ENCODE data around the gene CLEC9A.

CLEC9A gene

GRCh38 chr12:10088955-10089900, 58.7 kb downstream of the CLEC9A start:
- WGBS (ENCODE audit: extremely low coverage, insufficient coverage, low lambda C conversion rate) = no CpG with 5 or more reads among the region's 8 CpGs
- Histone ChIP-seq H2BK120ac (ENCODE audit: low read depth, low read length) (no peak overlapping the region), H3K23ac (ENCODE audit: low read length) (no peak overlapping the region)

GRCh38 chr12:10094646-10095395, 64.3 kb downstream of the CLEC9A start:
- Histone ChIP-seq H3K27ac (ENCODE audit: low read depth, low read length) (no peak overlapping the region), H3K56ac (ENCODE audit: low read length) (no peak overlapping the region), H3K79me1 (ENCODE audit: low read length) (no peaks in the 10 kb centered on the region), H3K18ac (ENCODE audit: low read length) (no peak overlapping the region), H3K9ac (ENCODE audit: low read length) (no peak overlapping the region), H2BK120ac (ENCODE audit: low read depth, low read length) (no peak overlapping the region), H3K4me2 (ENCODE audit: low read length) (no peak overlapping the region), H3K23ac (ENCODE audit: low read length) (no peak overlapping the region), H4K8ac (ENCODE audit: low read depth, low read length) (no peak overlapping the region), H3K4ac (ENCODE audit: low read depth, low read length) (no peak overlapping the region), H3K36me3 (ENCODE audit: control insufficient read depth, insufficient read depth, low read length) (no peaks in the 10 kb centered on the region), H2AK5ac (ENCODE audit: low read length) (no peak overlapping the region), H3K27me3 (ENCODE audit: insufficient read depth, low read length, poor library complexity) (no peaks in the 10 kb centered on the region), H3K4me3 (ENCODE audit: low read length) (no peak overlapping the region), H3K79me2 (ENCODE audit: control insufficient read depth, insufficient read depth, low read length) (no peaks in the 10 kb centered on the region), H4K5ac (ENCODE audit: low read length) (no peak overlapping the region), H2BK15ac (replicated peaks; ENCODE audit: low read depth) (no peak overlapping the region), H3K4me1 (ENCODE audit: control insufficient read depth, low read depth, low read length) (no peaks in the 10 kb centered on the region), H2BK5ac (ENCODE audit: low read length) (no peak overlapping the region)
- no peak for DNase-seq
- 100% methylated on average over 1 of the region's 4 CpGs for WGBS (ENCODE audit: extremely low coverage, insufficient coverage, low lambda C conversion rate)

More at GRCh38 chr12:10088955-10089900, 58.7 kb downstream of the CLEC9A start:
- H3K4ac ChIP-seq (ENCODE audit: low read depth, low read length) = no peak overlapping the region
- no peak overlapping the region for H4K5ac ChIP-seq (ENCODE audit: low read length)
- H3K4me1 ChIP-seq (ENCODE audit: control insufficient read depth, low read depth, low read length) = no peaks in the 10 kb centered on the region
- no peaks in the 10 kb centered on the region for H3K79me2 ChIP-seq (ENCODE audit: control insufficient read depth, insufficient read depth, low read length)
- H3K56ac ChIP-seq (ENCODE audit: low read length) = no peak overlapping the region
- H3K4me2 ChIP-seq (ENCODE audit: low read length) = no peak overlapping the region
- no peak overlapping the region for H3K9ac ChIP-seq (ENCODE audit: low read length)
- peak; percentile 7 for DNase-seq
- no peak overlapping the region for H3K4me3 ChIP-seq (ENCODE audit: low read length)
- no peaks in the 10 kb centered on the region for H3K36me3 ChIP-seq (ENCODE audit: control insufficient read depth, insufficient read depth, low read length)
- no peak overlapping the region for H3K18ac ChIP-seq (ENCODE audit: low read length)
- no peak overlapping the region for H2BK5ac ChIP-seq (ENCODE audit: low read length)
- no peaks in the 10 kb centered on the region for H3K27me3 ChIP-seq (ENCODE audit: insufficient read depth, low read length, poor library complexity)
- no peak overlapping the region for H2AK5ac ChIP-seq (ENCODE audit: low read length)
- no peak overlapping the region for H3K27ac ChIP-seq (ENCODE audit: low read depth, low read length)
- H2BK15ac ChIP-seq (replicated peaks; ENCODE audit: low read depth) = no peak overlapping the region
- H3K79me1 ChIP-seq (ENCODE audit: low read length) = no peaks in the 10 kb centered on the region
- H4K8ac ChIP-seq (ENCODE audit: low read depth, low read length) = no peak overlapping the region

DNA sequence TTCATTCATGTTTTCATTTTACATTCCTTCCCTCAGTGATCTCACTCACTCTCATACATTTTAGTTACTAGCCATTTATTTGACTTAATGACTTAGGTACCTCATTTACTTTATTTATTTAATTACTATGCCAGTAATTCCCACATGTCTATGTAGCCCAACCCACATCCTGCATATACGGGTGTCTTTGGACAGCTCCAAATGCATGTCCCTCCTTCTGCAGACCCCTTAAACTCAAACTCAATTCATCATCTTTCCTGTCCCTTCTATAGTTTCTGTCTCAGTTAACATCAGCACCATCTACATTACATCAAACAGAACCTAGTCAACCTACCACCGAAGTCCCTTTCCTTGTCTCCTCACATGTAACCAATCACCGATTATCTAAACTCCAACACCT, 65.5 kb downstream of the CLEC9A start:
- WGBS (ENCODE audit: extremely low coverage, insufficient coverage, low lambda C conversion rate) = 100% methylated on average over 1 of the region's 3 CpGs

GRCh38 chr12:10097521-10097920, 67.0 kb downstream of the CLEC9A start:
- DNase-seq = no peak
- Histone ChIP-seq H4K5ac (ENCODE audit: low read length) (no peak overlapping the region), H2BK5ac (ENCODE audit: low read length) (no peak overlapping the region), H3K36me3 (ENCODE audit: control insufficient read depth, insufficient read depth, low read length) (no peaks in the 10 kb centered on the region), H3K27me3 (ENCODE audit: insufficient read depth, low read length, poor library complexity) (no peaks in the 10 kb centered on the region), H3K79me1 (ENCODE audit: low read length) (no peaks in the 10 kb centered on the region), H3K56ac (ENCODE audit: low read length) (no peak overlapping the region), H3K18ac (ENCODE audit: low read length) (no peak overlapping the region), H3K4ac (ENCODE audit: low read depth, low read length) (no peak overlapping the region), H3K27ac (ENCODE audit: low read depth, low read length) (no peak overlapping the region), H2AK5ac (ENCODE audit: low read length) (no peak overlapping the region), H3K9ac (ENCODE audit: low read length) (no peak overlapping the region), H2BK15ac (replicated peaks; ENCODE audit: low read depth) (no peak overlapping the region), H4K8ac (ENCODE audit: low read depth, low read length) (no peak overlapping the region), H3K79me2 (ENCODE audit: control insufficient read depth, insufficient read depth, low read length) (no peaks in the 10 kb centered on the region), H3K23ac (ENCODE audit: low read length) (no peak overlapping the region), H3K4me1 (ENCODE audit: control insufficient read depth, low read depth, low read length) (peaks cover 12% of the 10 kb centered on the region), H3K4me2 (ENCODE audit: low read length) (no peak overlapping the region), H3K4me3 (ENCODE audit: low read length) (no peak overlapping the region), H2BK120ac (ENCODE audit: low read depth, low read length) (no peak overlapping the region)
- no CpG with 5 or more reads among the region's 3 CpGs for WGBS (ENCODE audit: extremely low coverage, insufficient coverage, low lambda C conversion rate)

More for the DNA sequence above, 65.5 kb downstream of the CLEC9A start:
- Histone ChIP-seq H3K4me3 (ENCODE audit: low read length) (no peak overlapping the region), H3K18ac (ENCODE audit: low read length) (no peak overlapping the region), H3K27ac (ENCODE audit: low read depth, low read length) (no peak overlapping the region), H3K36me3 (ENCODE audit: control insufficient read depth, insufficient read depth, low read length) (no peaks in the 10 kb centered on the region), H2BK120ac (ENCODE audit: low read depth, low read length) (no peak overlapping the region), H3K27me3 (ENCODE audit: insufficient read depth, low read length, poor library complexity) (no peaks in the 10 kb centered on the region), H4K8ac (ENCODE audit: low read depth, low read length) (no peak overlapping the region), H3K9ac (ENCODE audit: low read length) (no peak overlapping the region), H3K23ac (ENCODE audit: low read length) (no peak overlapping the region), H4K5ac (ENCODE audit: low read length) (no peak overlapping the region), H2BK15ac (replicated peaks; ENCODE audit: low read depth) (no peak overlapping the region), H3K4me1 (ENCODE audit: control insufficient read depth, low read depth, low read length) (no peaks in the 10 kb centered on the region), H3K79me2 (ENCODE audit: control insufficient read depth, insufficient read depth, low read length) (no peaks in the 10 kb centered on the region), H3K4ac (ENCODE audit: low read depth, low read length) (no peak overlapping the region), H3K79me1 (ENCODE audit: low read length) (no peaks in the 10 kb centered on the region), H3K56ac (ENCODE audit: low read length) (no peak overlapping the region), H3K4me2 (ENCODE audit: low read length) (no peak overlapping the region), H2AK5ac (ENCODE audit: low read length) (no peak overlapping the region), H2BK5ac (ENCODE audit: low read length) (no peak overlapping the region)
- no peak for DNase-seq

- H3K27ac ChIP-seq (ENCODE audit: low read depth, low read length) = no peak within 1 kb of the TSS
These were observed 68.3 kb downstream of the CLEC9A start, which contains the start of gene CLEC1A for GRCh38 chr12:10098791-10099190. TSS of gene CLEC1A (minus strand) at chr12:10098985. CDS start at chr12:10098922, 63 bp downstream.

More at GRCh38 chr12:10098791-10099190, 68.3 kb downstream of the CLEC9A start, which contains the start of gene CLEC1A:
- H2BK5ac ChIP-seq (ENCODE audit: low read length) = no peak within 1 kb of the TSS
- no peaks in the 10 kb centered on the region for H3K79me1 ChIP-seq (ENCODE audit: low read length)
- H3K9ac ChIP-seq (ENCODE audit: low read length) = no peak within 1 kb of the TSS
- no peak within 1 kb of the TSS for H3K18ac ChIP-seq (ENCODE audit: low read length)
- no peak within 1 kb of the TSS for H3K56ac ChIP-seq (ENCODE audit: low read length)
- H3K23ac ChIP-seq (ENCODE audit: low read length) = no peak within 1 kb of the TSS
- H2AK5ac ChIP-seq (ENCODE audit: low read length) = no peak within 1 kb of the TSS
- H3K4me3 ChIP-seq (ENCODE audit: low read length) = no peak within 1 kb of the TSS
- H2BK120ac ChIP-seq (ENCODE audit: low read depth, low read length) = no peak within 1 kb of the TSS
- no peak within 1 kb of the TSS for H3K4ac ChIP-seq (ENCODE audit: low read depth, low read length)
- DNase-seq = peak; percentile 77
- no peak within 1 kb of the TSS for H4K5ac ChIP-seq (ENCODE audit: low read length)
- WGBS (ENCODE audit: extremely low coverage, insufficient coverage, low lambda C conversion rate) = no CpG with 5 or more reads among the region's 10 CpGs
- no peak within 1 kb of the TSS for H3K4me2 ChIP-seq (ENCODE audit: low read length)
- no peak within 1 kb of the TSS for H2BK15ac ChIP-seq (replicated peaks; ENCODE audit: low read depth)
- no peaks in the 10 kb centered on the region for H3K36me3 ChIP-seq (ENCODE audit: control insufficient read depth, insufficient read depth, low read length)
- H3K4me1 ChIP-seq (ENCODE audit: control insufficient read depth, low read depth, low read length) = peaks cover 12% of the 10 kb centered on the region
- H4K8ac ChIP-seq (ENCODE audit: low read depth, low read length) = no peak within 1 kb of the TSS
- H3K79me2 ChIP-seq (ENCODE audit: control insufficient read depth, insufficient read depth, low read length) = no peaks in the 10 kb centered on the region
- H3K27me3 ChIP-seq (ENCODE audit: insufficient read depth, low read length, poor library complexity) = no peaks in the 10 kb centered on the region
